ENCODE data around the gene FAM181B.

FAM181B gene

GRCh38 chr11:82686211-82686610, 47.5 kb downstream of the FAM181B start:
- no peak for DNase-seq (ENCODE audit: insufficient read length, low spot score)
- no peak for FAIRE-seq
- TF ChIP-seq, protein P1, sequence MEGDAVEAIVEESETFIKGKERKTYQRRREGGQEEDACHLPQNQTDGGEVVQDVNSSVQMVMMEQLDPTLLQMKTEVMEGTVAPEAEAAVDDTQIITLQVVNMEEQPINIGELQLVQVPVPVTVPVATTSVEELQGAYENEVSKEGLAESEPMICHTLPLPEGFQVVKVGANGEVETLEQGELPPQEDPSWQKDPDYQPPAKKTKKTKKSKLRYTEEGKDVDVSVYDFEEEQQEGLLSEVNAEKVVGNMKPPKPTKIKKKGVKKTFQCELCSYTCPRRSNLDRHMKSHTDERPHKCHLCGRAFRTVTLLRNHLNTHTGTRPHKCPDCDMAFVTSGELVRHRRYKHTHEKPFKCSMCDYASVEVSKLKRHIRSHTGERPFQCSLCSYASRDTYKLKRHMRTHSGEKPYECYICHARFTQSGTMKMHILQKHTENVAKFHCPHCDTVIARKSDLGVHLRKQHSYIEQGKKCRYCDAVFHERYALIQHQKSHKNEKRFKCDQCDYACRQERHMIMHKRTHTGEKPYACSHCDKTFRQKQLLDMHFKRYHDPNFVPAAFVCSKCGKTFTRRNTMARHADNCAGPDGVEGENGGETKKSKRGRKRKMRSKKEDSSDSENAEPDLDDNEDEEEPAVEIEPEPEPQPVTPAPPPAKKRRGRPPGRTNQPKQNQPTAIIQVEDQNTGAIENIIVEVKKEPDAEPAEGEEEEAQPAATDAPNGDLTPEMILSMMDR (IDR thresholded peaks at IDR 0.05; ENCODE audit: insufficient read depth, missing control alignments), result no peak

GRCh38 chr11:82683029-82683428, 50.6 kb downstream of the FAM181B start:
- TF ChIP-seq, protein P1 (IDR thresholded peaks at IDR 0.05; ENCODE audit: insufficient read depth, missing control alignments), result no peak
- DNase-seq (ENCODE audit: insufficient read length, low spot score), result no peak
- FAIRE-seq, result no peak

DNA sequence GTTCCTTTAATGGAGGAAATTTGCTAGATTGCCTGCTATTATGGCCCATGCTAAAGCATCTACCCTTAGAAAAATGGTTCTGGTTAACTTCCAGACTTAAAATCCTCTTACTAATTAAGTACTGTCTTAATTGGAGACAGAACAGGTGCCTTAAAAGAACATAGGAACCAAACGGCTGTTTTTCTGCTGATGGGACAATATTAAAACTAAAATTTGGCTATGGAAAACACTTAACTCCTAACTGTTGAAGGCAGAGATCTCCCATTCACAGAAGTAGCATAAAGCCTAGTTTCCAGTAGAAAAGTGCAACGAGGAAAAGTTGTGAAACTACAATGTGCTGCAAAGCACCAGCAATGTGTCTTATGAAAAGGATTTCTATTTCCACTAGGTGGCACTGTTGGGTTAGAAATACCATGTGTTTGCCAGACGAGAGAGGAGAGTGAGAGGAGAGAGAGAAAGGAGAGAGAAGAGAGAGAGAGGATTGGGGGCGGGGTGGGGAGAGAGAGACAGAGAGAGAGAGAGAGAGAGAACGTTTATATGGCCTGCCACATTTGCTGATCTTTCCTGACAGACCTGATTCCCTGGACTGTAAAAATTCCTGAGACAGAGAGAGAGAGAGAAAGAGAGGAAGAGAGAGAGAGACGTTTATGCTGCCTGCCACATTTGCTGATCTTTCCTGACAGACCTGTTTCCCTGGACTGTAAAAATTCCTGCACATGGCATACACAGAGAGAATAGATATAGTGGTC, 51.5 kb downstream of the FAM181B start:
- FAIRE-seq, result no peak
- DNase-seq (ENCODE audit: insufficient read length, low spot score), result no peak
- TF ChIP-seq, protein P1 (IDR thresholded peaks at IDR 0.05; ENCODE audit: insufficient read depth, missing control alignments), result peak; percentile 58

GRCh38 chr11:82680252-82680651, 53.4 kb downstream of the FAM181B start:
- TF ChIP-seq, protein P1 (IDR thresholded peaks at IDR 0.05; ENCODE audit: insufficient read depth, missing control alignments), result no peak
- no peak for DNase-seq (ENCODE audit: insufficient read length, low spot score)
- peak; percentile 63 for FAIRE-seq

All from D721Med (cell line).